ENCODE results near the gene CREB3L1. TPM values are rescaled to one million over a fixed set of nuclear protein-coding genes. Genes with fewer than 3 reads are reported as not detected.

The CREB3L1 gene
- total RNA-seq, 1 experiment from 2014 or later = 3.3 TPM

DNA sequence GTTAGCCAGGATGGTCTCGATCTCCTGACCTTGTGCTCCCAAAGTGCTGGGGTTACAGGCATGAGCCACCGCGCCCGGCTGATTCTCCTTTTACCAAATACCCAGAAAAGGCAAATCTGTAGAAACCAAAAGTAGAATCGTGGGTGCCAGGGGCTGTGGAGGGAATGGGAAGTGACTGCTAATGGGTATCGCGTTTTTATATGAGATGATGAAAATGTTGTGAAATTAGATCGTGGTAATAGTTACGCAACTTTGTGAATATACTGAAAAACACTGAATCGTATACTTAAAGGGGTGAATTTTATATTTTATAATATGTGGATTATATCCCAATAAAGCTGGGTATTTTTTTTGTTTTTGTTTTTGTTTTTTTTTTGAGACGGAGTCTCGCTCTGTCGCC, 48.2 kb upstream of the CREB3L1 start:
- Histone ChIP-seq H3K56ac (ENCODE audit: insufficient read length, low read depth, low read length) (no peak overlapping the region), H3K4ac (ENCODE audit: low read depth, low read length) (no peak overlapping the region), H2BK12ac (ENCODE audit: insufficient read length, low read depth, low read length) (no peak overlapping the region), H3K9ac (ENCODE audit: extremely low read depth, insufficient read length, low read length) (no peak overlapping the region), H3K4me2 (ENCODE audit: insufficient read depth, insufficient read length, low read length) (no peak overlapping the region), H4K91ac (ENCODE audit: insufficient read length, low read depth, low read length) (no peak overlapping the region), H4K5ac (ENCODE audit: insufficient read length, low read depth, low read length) (no peak overlapping the region), H3K27ac (ENCODE audit: insufficient read length, low read depth, low read length) (no peak overlapping the region), H3K79me1 (ENCODE audit: insufficient read depth, low read depth, low read length, poor library complexity, severe bottlenecking) (no peaks in the 10 kb centered on the region), H2BK5ac (ENCODE audit: insufficient read length, low read length) (no peak overlapping the region), H2BK15ac (ENCODE audit: low read depth, low read length) (no peak overlapping the region), H3K14ac (ENCODE audit: insufficient read depth, low read length) (no peak overlapping the region), H3K23ac (ENCODE audit: insufficient read length, low read depth, low read length) (no peak overlapping the region), H4K20me1 (ENCODE audit: control insufficient read depth, insufficient read depth, insufficient read length) (no peaks in the 10 kb centered on the region), H2BK120ac (ENCODE audit: low read depth, low read length, poor library complexity, severe bottlenecking) (no peak overlapping the region), H3K79me2 (ENCODE audit: insufficient read depth, low read length) (no peaks in the 10 kb centered on the region), H3K4me1 (ENCODE audit: insufficient read depth, low read length) (no peaks in the 10 kb centered on the region), H3T11ph (ENCODE audit: low read length) (no peak overlapping the region), H4K8ac (replicated peaks; ENCODE audit: insufficient read length, low read depth, low read length) (no peak overlapping the region), H3K18ac (ENCODE audit: insufficient read length, low read depth, low read length) (no peak overlapping the region), H2AK5ac (ENCODE audit: insufficient read length, low read length) (no peak overlapping the region), H3K9me3 (ENCODE audit: control insufficient read depth, low read depth, low read length) (peaks cover 5% of the 10 kb centered on the region), H2AFZ (ENCODE audit: low read length) (no peak overlapping the region), H3K23me2 (ENCODE audit: insufficient read length, low read depth, low read length, poor library complexity, severe bottlenecking) (no peaks in the 10 kb centered on the region), H2BK20ac (ENCODE audit: low read depth, low read length, poor library complexity, severe bottlenecking) (no peak overlapping the region), H3K27me3 (ENCODE audit: insufficient read depth, low read length) (no peaks in the 10 kb centered on the region)
- H3K27ac Mint-ChIP-seq = no peak overlapping the region
- TF ChIP-seq, protein P1, sequence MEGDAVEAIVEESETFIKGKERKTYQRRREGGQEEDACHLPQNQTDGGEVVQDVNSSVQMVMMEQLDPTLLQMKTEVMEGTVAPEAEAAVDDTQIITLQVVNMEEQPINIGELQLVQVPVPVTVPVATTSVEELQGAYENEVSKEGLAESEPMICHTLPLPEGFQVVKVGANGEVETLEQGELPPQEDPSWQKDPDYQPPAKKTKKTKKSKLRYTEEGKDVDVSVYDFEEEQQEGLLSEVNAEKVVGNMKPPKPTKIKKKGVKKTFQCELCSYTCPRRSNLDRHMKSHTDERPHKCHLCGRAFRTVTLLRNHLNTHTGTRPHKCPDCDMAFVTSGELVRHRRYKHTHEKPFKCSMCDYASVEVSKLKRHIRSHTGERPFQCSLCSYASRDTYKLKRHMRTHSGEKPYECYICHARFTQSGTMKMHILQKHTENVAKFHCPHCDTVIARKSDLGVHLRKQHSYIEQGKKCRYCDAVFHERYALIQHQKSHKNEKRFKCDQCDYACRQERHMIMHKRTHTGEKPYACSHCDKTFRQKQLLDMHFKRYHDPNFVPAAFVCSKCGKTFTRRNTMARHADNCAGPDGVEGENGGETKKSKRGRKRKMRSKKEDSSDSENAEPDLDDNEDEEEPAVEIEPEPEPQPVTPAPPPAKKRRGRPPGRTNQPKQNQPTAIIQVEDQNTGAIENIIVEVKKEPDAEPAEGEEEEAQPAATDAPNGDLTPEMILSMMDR (conservative IDR thresholded peaks at IDR 0.05) = no peak
- H3K9me3 Mint-ChIP-seq = peaks cover 8 to 10% of the 10 kb centered on the region in 2 experiments; a peak in 4 of 5 replicates
- peaks cover 4% of the 10 kb centered on the region in 2 experiments; a peak in 3 of 4 replicates for H3K4me1 Mint-ChIP-seq
- peaks cover 0 to 8% (median 2%) of the 10 kb centered on the region in 3 experiments; a peak in 4 of 7 replicates for H3K36me3 Mint-ChIP-seq (ENCODE audit: insufficient read depth in 1 of 3, low read depth in 3 of 3)
- DNase-seq = no peak
- H3K4me3 Mint-ChIP-seq = no peak overlapping the region
- peaks cover 7% of the 10 kb centered on the region for H3K27me3 Mint-ChIP-seq (ENCODE audit: low read depth)
- 100% methylated on average over 5 of the region's 13 CpGs for WGBS (ENCODE audit: extremely low coverage, insufficient read length, low lambda C conversion rate)
